HEK293 (cell line): ENCODE data around the gene SEZ6L.

Source experiments
- CTCF ChIA-PET: fragments of 350-600 bp; formaldehyde crosslinking; extraction: SDS; loops from one replicate; lab custom pipeline; 2021; ENCODE audit warnings: antibody characterized with exemption; lab: Yijun Ruan, JAX
- POLR2A ChIA-PET: fragments of 300-600 bp; formaldehyde crosslinking; extraction: SDS; loops from one replicate; lab custom pipeline; 2020; ENCODE audit warnings: antibody characterized with exemption, inconsistent platforms; lab: Yijun Ruan, JAX
- H3K27ac ChIP-seq: fragments of 200-500 bp; sonication (Bioruptor generic); 2 replicates; pipeline ENCODE4 v1.5.1; 2014; ENCODE audit warnings: low read depth, low read length, control low read depth, inconsistent platforms; ENCODE audit errors: extremely low read depth
- H3K36me3 ChIP-seq, 2 experiments: fragments of 200-500 bp in 1 of 2; sonication (Bioruptor generic) in 1 of 2; 1 replicate in 1 of 2; 2 replicates in 1 of 2; pipeline ENCODE4 v1.5.1; 2014 to 2017; ENCODE audit warnings: inconsistent platforms in 2 of 2, low read length in 2 of 2; ENCODE audit not compliant: control insufficient read depth in 2 of 2, insufficient read depth in 1 of 2
- H3K4me1 ChIP-seq: fragments of 200-500 bp; sonication (Bioruptor generic); 2 replicates; pipeline ENCODE4 v1.5.1; 2014; ENCODE audit warnings: mild to moderate bottlenecking, low read length, inconsistent platforms; ENCODE audit not compliant: control insufficient read depth, insufficient read depth
- H3K4me3 ChIP-seq: 2 replicates; pipeline ENCODE4 v1.5.1; 2011; ENCODE audit warnings: low read depth, mild to moderate bottlenecking, control low read depth, low read length, moderate library complexity
- H3K9me3 ChIP-seq: fragments of 200-500 bp; sonication (Bioruptor generic); 2 replicates; pipeline ENCODE4 v1.5.1; 2014; ENCODE audit warnings: low read depth, low read length, inconsistent platforms; ENCODE audit not compliant: control insufficient read depth, insufficient read depth
- PRDM10 ChIP-seq: fragments of 450-650 bp; formaldehyde crosslinking; IDR thresholded peaks from 2 replicates; pipeline ENCODE4 v1.5.1; 2016; ENCODE audit warnings: missing biosample characterization, missing genetic modification characterization
- SCRT1 ChIP-seq: fragments of 450-650 bp; formaldehyde crosslinking; IDR thresholded peaks from 2 replicates; pipeline ENCODE4 v1.5.1; 2016; ENCODE audit warnings: missing biosample characterization, missing genetic modification characterization, borderline replicate concordance
- YY2 ChIP-seq: fragments of 450-650 bp; formaldehyde crosslinking; IDR thresholded peaks from 2 replicates; pipeline ENCODE4 v1.5.1; 2016; ENCODE audit warnings: missing biosample characterization, missing genetic modification characterization
- ZBTB21 ChIP-seq: fragments of 450-650 bp; formaldehyde crosslinking; IDR thresholded peaks from 2 replicates; pipeline ENCODE4 v1.5.1; 2017; ENCODE audit warnings: missing biosample characterization, missing genetic modification characterization
- ZIC2 ChIP-seq: fragments of 450-650 bp; formaldehyde crosslinking; IDR thresholded peaks from 2 replicates; pipeline ENCODE4 v1.5.1; 2016; ENCODE audit warnings: missing biosample characterization, missing genetic modification characterization
- ZNF133 ChIP-seq: fragments of 450-650 bp; formaldehyde crosslinking; IDR thresholded peaks from 2 replicates; pipeline ENCODE4 v1.5.1; 2016; ENCODE audit warnings: missing biosample characterization, missing genetic modification characterization
- ZNF155 ChIP-seq: fragments of 450-650 bp; formaldehyde crosslinking; IDR thresholded peaks from 2 replicates; pipeline ENCODE4 v1.5.1; 2016; ENCODE audit warnings: missing biosample characterization, missing genetic modification characterization
- ZNF221 ChIP-seq: fragments of 450-650 bp; formaldehyde crosslinking; IDR thresholded peaks from 2 replicates; pipeline ENCODE4 v1.5.1; 2017; ENCODE audit warnings: missing biosample characterization, missing genetic modification characterization, borderline replicate concordance
- ZNF239 ChIP-seq: fragments of 450-650 bp; formaldehyde crosslinking; IDR thresholded peaks from 2 replicates; pipeline ENCODE4 v1.5.1; 2016; ENCODE audit warnings: missing biosample characterization, missing genetic modification characterization
- ZNF660 ChIP-seq: fragments of 450-650 bp; IDR thresholded peaks from 2 replicates; pipeline ENCODE4 v1.5.1; 2018; ENCODE audit warnings: missing biosample characterization, mild to moderate bottlenecking, missing genetic modification characterization
- ZSCAN23 ChIP-seq: fragments of 450-650 bp; formaldehyde crosslinking; IDR thresholded peaks from 2 replicates; pipeline ENCODE4 v1.5.1; 2016; ENCODE audit warnings: missing biosample characterization, missing genetic modification characterization
- TF ChIP-seq, protein P1 (sequence below): fragments of 450-650 bp; formaldehyde crosslinking; IDR thresholded peaks from 2 replicates; pipeline ENCODE4 v1.5.1; 2016; ENCODE audit warnings: missing biosample characterization, missing genetic modification characterization
- TF ChIP-seq, protein P2 (sequence below): fragments of 450-650 bp; IDR thresholded peaks from 2 replicates; pipeline ENCODE4 v1.5.1; 2018; ENCODE audit warnings: missing biosample characterization, missing genetic modification characterization
- TF ChIP-seq, protein P3 (sequence below): fragments of 450-650 bp; formaldehyde crosslinking; IDR thresholded peaks from 2 replicates; pipeline ENCODE4 v1.5.1; 2016; ENCODE audit warnings: missing biosample characterization, missing genetic modification characterization, borderline replicate concordance

Gene SEZ6L

DNA sequence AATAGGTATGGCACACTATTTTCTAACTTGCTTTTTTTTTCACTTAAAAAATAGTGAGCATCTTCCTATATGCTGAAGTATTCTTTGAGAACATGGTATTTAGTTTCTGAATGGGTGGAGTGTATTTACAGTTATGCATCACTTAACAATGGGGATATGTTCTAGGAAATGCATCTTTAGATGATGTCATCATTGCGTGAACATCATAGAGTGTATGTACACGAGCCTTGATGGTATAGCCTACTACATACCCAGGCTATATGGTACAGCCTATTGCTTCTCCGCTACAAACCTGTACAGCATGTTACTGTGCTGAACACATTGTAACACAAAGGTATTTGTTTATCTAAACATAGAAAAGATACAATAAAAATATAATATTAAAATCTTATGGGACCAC, 135.5 kb downstream of the SEZ6L start (continued):
- peak; percentile 48; the same call in 1 of the 2 replicates for TF ChIP-seq ZBTB21 (tag by site-specific recombination)
- no peak for TF ChIP-seq ZNF660 (tag by site-specific recombination)
- peak; percentile 89 for TF ChIP-seq PRDM10
- no peak for TF ChIP-seq ZNF133 (tag by site-specific recombination)
- no peak for TF ChIP-seq ZIC2 (tag by site-specific recombination)
- TF ChIP-seq, all 188 proteins: peak for 4

GRCh38 chr22:26308467-26308866, 139.2 kb downstream of the SEZ6L start:
- TF ChIP-seq ZNF239 (tag by site-specific recombination) (0 out of 2 replicates have a peak, but pooled peaks have one; percentile 73), SCRT1 (tag by site-specific recombination) (no peak)
- Histone ChIP-seq H3K4me3 (no peak overlapping the region), H3K9me3 (no peaks in the 10 kb centered on the region), H3K4me1 (no peaks in the 10 kb centered on the region), H3K36me3 (no peaks in the 10 kb centered on the region), H3K27ac (no peak overlapping the region)
- POLR2A ChIA-PET, result no interaction called here
- CTCF ChIA-PET, result interaction anchor here (0.9 to 1.0 kb wide), 2 partner anchors 22 to 405 kb away, joined by 3 to 5 read pairs; no protein-coding TSS in a partner anchor

GRCh38 chr22:26310616-26311015, 141.4 kb downstream of the SEZ6L start:
- no peaks in the 10 kb centered on the region for H3K9me3 ChIP-seq
- CTCF ChIA-PET, result interaction anchor here (0.6 kb wide), 1 partner anchor 308 kb away, joined by 3 read pairs; no protein-coding TSS in a partner anchor
- no peak overlapping the region for H3K4me3 ChIP-seq
- no peak overlapping the region for H3K27ac ChIP-seq
- POLR2A ChIA-PET, result no interaction called here
- TF ChIP-seq, protein P1, sequence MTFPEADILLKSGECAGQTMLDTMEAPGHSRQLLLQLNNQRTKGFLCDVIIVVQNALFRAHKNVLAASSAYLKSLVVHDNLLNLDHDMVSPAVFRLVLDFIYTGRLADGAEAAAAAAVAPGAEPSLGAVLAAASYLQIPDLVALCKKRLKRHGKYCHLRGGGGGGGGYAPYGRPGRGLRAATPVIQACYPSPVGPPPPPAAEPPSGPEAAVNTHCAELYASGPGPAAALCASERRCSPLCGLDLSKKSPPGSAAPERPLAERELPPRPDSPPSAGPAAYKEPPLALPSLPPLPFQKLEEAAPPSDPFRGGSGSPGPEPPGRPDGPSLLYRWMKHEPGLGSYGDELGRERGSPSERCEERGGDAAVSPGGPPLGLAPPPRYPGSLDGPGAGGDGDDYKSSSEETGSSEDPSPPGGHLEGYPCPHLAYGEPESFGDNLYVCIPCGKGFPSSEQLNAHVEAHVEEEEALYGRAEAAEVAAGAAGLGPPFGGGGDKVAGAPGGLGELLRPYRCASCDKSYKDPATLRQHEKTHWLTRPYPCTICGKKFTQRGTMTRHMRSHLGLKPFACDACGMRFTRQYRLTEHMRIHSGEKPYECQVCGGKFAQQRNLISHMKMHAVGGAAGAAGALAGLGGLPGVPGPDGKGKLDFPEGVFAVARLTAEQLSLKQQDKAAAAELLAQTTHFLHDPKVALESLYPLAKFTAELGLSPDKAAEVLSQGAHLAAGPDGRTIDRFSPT (tag by site-specific recombination), result no peak
- TF ChIP-seq ZNF155 (tag by site-specific recombination), result no peak
- no peak for TF ChIP-seq ZNF221 (tag by site-specific recombination)
- TF ChIP-seq ZSCAN23 (tag by site-specific recombination), result no peak
- TF ChIP-seq, protein P2, sequence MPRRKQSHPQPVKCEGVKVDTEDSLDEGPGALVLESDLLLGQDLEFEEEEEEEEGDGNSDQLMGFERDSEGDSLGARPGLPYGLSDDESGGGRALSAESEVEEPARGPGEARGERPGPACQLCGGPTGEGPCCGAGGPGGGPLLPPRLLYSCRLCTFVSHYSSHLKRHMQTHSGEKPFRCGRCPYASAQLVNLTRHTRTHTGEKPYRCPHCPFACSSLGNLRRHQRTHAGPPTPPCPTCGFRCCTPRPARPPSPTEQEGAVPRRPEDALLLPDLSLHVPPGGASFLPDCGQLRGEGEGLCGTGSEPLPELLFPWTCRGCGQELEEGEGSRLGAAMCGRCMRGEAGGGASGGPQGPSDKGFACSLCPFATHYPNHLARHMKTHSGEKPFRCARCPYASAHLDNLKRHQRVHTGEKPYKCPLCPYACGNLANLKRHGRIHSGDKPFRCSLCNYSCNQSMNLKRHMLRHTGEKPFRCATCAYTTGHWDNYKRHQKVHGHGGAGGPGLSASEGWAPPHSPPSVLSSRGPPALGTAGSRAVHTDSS (tag by site-specific recombination), result no peak
- TF ChIP-seq, protein P3, sequence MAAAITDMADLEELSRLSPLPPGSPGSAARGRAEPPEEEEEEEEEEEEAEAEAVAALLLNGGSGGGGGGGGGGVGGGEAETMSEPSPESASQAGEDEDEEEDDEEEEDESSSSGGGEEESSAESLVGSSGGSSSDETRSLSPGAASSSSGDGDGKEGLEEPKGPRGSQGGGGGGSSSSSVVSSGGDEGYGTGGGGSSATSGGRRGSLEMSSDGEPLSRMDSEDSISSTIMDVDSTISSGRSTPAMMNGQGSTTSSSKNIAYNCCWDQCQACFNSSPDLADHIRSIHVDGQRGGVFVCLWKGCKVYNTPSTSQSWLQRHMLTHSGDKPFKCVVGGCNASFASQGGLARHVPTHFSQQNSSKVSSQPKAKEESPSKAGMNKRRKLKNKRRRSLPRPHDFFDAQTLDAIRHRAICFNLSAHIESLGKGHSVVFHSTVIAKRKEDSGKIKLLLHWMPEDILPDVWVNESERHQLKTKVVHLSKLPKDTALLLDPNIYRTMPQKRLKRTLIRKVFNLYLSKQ (tag by site-specific recombination), result no peak
- no peak for TF ChIP-seq YY2 (tag by site-specific recombination)
- H3K36me3 ChIP-seq, result no peaks in the 10 kb centered on the region
- H3K4me1 ChIP-seq, result no peaks in the 10 kb centered on the region
